GM10266 (cell line): ENCODE measurements around the gene MRGPRX2.

Source experiments
- DNase-seq: peaks from one replicate; pipeline ENCODE4 v3.0.0; 2012; ENCODE audit errors: extremely low spot score
- TF ChIP-seq, protein P1 (sequence below): IDR thresholded peaks from 2 replicates; pipeline ENCODE4 v1.5.1; 2012; ENCODE audit warnings: mild to moderate bottlenecking, low read depth; ENCODE audit not compliant: control insufficient read depth, insufficient read depth; ENCODE audit errors: missing control alignments

MRGPRX2 gene

DNA sequence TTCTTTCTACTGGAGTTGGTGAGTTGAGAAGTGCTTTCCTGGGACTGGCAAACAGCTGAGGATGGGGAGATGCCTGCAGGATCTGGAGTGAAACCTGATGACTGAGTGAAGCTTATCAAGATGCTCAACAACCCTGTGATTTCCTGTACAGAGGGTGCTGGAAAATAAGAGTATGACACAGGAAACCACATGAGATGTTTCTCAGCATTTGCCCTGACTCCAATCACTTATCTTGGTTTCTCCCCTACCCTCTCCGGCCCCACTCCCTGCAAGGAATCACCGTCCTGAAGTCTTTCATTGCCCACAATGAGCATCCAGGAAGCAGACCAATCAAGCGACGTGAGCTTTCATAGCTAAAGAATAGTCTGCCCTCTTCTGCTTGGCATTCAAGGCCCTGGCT is at the start of gene MRGPRX2:
MRGPRX2 (minus strand) TSS at position 89 of the 400 bp plus-strand sequence. CDS start 4,315 bp downstream, outside the sequence.
- TF ChIP-seq, protein P1, sequence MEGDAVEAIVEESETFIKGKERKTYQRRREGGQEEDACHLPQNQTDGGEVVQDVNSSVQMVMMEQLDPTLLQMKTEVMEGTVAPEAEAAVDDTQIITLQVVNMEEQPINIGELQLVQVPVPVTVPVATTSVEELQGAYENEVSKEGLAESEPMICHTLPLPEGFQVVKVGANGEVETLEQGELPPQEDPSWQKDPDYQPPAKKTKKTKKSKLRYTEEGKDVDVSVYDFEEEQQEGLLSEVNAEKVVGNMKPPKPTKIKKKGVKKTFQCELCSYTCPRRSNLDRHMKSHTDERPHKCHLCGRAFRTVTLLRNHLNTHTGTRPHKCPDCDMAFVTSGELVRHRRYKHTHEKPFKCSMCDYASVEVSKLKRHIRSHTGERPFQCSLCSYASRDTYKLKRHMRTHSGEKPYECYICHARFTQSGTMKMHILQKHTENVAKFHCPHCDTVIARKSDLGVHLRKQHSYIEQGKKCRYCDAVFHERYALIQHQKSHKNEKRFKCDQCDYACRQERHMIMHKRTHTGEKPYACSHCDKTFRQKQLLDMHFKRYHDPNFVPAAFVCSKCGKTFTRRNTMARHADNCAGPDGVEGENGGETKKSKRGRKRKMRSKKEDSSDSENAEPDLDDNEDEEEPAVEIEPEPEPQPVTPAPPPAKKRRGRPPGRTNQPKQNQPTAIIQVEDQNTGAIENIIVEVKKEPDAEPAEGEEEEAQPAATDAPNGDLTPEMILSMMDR: no peak
- DNase-seq: no peak

DNA sequence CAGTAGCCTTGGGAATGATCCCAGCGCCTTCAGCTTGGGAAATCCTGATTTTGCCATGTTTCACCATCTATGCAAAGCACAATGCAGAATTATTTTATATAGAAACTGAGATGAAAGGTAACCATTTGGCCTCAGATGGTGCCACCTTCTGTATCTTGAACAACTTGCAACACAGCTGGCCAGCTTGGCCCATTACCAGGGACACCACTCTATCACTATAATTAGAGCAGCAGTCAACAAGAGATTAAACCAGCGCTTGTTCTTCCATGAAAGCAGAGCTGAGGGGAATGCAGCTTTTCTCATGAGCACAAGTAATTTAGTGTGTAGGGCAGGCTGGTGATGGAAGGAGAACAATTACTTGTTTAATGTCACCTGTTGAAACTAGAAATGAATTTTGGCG is 49.8 kb upstream of the MRGPRX2 start:
- TF ChIP-seq, protein P1: no peak
- no peak for DNase-seq

DNA sequence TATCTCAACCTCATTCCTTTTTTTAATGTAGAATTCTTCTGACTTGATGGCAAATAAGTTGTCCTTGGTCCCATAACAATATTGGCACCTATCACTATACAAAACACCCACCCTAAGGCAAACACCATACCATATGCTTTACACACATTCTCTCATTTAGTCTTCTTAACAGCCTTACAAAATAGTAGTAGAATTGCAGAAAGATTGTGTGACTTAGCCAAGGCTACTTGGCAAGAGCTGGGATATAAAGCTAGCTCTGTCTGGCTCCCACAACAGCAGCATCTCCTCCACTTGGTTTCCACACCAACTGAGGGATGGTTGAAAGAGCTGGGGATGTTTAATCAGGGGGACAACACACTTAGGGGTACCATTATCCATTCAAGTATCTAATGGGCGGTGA is 46.6 kb upstream of the MRGPRX2 start:
- TF ChIP-seq, protein P1: no peak
- no peak for DNase-seq

DNA sequence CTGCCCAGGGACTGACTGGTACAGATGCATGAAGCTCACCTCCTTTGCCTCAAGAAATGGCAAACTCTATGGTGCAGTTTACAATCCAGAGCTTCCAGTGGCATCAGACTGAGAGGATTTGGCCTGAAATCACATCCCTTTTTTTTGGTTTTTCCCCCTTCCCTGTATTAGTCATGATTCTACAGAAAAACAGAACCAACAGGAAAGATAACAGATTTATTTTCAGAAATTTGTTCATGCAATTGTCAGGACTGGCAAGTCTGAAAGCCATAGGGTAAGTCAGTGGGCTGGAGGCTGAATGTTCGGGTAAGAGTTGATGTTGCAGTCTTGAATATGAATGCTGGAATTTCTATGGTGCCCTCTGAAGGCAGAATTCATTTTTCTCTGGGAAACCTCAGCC is 44.5 kb upstream of the MRGPRX2 start:
- DNase-seq: no peak
- TF ChIP-seq, protein P1: no peak

DNA sequence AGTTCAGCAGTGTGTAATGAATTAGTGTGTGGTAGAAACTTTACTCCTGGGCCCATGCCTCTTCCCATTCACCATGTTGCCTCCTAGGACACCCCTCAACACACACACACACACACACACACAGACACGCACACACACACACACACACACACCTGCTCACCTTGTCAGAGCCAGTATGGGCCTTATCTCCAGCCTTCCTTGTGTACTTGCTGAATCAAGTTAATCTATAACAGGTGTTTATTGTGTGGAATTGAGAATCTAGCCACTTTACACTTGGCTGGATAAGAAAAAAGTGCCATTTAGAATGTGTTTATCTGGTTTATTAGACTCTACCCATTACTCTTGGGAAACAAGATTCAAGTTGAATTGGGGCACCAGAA is 42.0 kb upstream of the MRGPRX2 start:
- TF ChIP-seq, protein P1: no peak
- DNase-seq: no peak

DNA sequence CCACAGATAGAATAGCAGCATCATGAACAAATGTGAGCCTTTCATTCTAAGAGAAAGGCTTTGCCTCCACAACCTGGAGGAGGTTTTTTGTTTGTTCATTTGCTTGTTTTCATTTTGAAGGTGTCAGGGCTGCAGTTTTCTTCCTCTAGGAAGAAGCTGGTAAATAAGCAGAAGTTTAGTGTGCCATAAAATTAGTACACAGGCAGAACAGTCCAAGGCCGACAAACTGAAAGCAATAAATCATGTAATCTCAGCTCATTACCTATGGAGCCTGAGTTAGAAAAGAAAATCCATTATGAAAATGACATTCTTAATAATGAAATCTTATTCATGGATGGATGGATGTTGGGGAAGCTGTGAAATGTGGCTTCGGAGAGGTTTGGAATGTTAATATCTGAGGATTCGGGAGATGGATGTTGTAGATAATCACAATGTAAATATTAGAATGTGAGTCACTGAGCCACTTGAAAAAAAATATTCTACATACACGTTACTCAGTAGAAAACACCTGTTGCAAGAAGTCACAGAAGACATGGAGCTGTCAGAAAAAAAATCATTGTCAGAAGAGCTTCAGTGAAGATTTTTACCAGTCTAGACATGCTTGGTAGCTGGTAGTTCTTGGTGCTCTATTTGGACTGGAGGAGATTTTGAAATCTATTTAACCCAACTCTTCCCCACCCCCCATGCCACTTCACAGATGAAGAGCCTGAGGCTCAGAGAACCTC is 41.4 kb upstream of the MRGPRX2 start:
- TF ChIP-seq, protein P1: no peak
- DNase-seq: no peak

DNA sequence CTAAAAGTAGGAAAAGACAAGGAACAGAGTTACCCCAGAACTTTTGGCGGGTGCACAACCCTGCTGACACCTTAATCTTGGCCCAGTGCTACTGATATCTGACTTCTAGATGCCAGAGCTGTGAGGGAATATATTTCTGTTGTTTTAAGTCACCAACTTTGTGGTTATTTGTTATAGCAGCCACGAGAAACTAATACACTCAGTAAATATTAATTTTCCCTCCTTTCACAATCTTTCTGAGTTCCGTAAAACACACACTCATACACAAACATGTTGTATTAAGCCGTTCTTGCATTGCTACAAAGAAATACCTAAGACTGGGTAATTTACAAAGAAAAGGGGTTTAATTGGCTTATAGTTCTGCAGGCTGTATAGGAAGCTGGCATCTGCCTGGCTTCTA is 40.4 kb upstream of the MRGPRX2 start:
- no peak for DNase-seq

More for the DNA sequence above, 40.4 kb upstream of the MRGPRX2 start:
- TF ChIP-seq, protein P1: no peak
